ENCODE data around the gene FNBP1L.

- TF ChIP-seq EZH2 (IDR thresholded peaks at IDR 0.05; ENCODE audit: borderline replicate concordance, insufficient read depth, low read depth, low read length, poor library complexity, severe bottlenecking) (no peak), CTCF (IDR thresholded peaks at IDR 0.05) (no peak)
Measured at GRCh38 chr1:93434987-93435386, 12.9 kb upstream of the FNBP1L start.
